Measurements from ENCODE around the gene GRIN2C. TPM values are rescaled to one million over a fixed set of nuclear protein-coding genes. Genes with fewer than 3 reads are reported as not detected.

GRIN2C gene
- total RNA-seq, 1 donor from 2014 or later: 1.0 TPM

DNA sequence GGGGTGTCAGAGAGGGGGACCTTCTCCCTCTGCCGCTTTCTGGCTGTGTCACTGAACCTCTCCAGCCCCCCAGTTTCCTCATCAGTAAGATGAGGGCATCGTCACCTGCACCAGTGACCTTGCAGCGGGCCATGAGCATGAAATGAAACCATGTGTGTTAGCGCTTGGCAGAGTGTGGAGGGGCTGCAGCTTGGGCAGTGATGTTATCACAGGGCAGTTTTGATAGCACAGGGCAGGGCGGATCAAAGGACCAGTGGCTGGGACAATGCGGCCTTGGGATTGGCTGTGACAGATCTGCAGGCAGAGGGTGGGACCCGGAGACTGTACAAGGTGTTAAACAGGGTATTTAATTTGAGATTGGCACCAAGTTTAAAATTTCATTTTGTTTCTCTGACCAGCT is 44.6 kb downstream of the GRIN2C start:
- no peaks in the 10 kb centered on the region for H3K4me1 ChIP-seq (ENCODE audit: insufficient read depth, low read length)
- Mint-ChIP-seq H3K36me3 (ENCODE audit: low read depth, unreplicated experiment) (peaks cover 36% of the 10 kb centered on the region), H3K4me1 (ENCODE audit: low read depth, unreplicated experiment) (no peaks in the 10 kb centered on the region), H3K4me3 (ENCODE audit: unreplicated experiment) (no peak overlapping the region), H3K9me3 (ENCODE audit: unreplicated experiment) (no peaks in the 10 kb centered on the region), H3K27me3 (ENCODE audit: low read depth, unreplicated experiment) (peaks cover 2% of the 10 kb centered on the region), H3K27ac (ENCODE audit: unreplicated experiment) (no peak overlapping the region)
- no peak overlapping the region for H3K4me2 ChIP-seq (ENCODE audit: low read length)
- DNase-seq (ENCODE audit: low read depth) (no peak), FAIRE-seq (no peak)
- H3K36me3 ChIP-seq (ENCODE audit: insufficient read depth, low read length): no peaks in the 10 kb centered on the region
- TF ChIP-seq, protein P1, sequence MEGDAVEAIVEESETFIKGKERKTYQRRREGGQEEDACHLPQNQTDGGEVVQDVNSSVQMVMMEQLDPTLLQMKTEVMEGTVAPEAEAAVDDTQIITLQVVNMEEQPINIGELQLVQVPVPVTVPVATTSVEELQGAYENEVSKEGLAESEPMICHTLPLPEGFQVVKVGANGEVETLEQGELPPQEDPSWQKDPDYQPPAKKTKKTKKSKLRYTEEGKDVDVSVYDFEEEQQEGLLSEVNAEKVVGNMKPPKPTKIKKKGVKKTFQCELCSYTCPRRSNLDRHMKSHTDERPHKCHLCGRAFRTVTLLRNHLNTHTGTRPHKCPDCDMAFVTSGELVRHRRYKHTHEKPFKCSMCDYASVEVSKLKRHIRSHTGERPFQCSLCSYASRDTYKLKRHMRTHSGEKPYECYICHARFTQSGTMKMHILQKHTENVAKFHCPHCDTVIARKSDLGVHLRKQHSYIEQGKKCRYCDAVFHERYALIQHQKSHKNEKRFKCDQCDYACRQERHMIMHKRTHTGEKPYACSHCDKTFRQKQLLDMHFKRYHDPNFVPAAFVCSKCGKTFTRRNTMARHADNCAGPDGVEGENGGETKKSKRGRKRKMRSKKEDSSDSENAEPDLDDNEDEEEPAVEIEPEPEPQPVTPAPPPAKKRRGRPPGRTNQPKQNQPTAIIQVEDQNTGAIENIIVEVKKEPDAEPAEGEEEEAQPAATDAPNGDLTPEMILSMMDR (IDR thresholded peaks at IDR 0.05; ENCODE audit: insufficient read depth, low read depth, low read length): no peak
- TF ChIP-seq EZH2 (IDR thresholded peaks at IDR 0.05; ENCODE audit: insufficient read depth, low read length): no peak
- H4K20me1 ChIP-seq (ENCODE audit: insufficient read depth, low read length): peaks cover 54% of the 10 kb centered on the region
- H3K4me3 ChIP-seq (ENCODE audit: insufficient read depth, low read depth, low read length): no peak overlapping the region
- no peak overlapping the region for H3K9ac ChIP-seq (ENCODE audit: low read length)
- H2AFZ ChIP-seq (ENCODE audit: low read depth, low read length): no peak overlapping the region
- no peak overlapping the region for H3K27ac ChIP-seq (ENCODE audit: low read depth, low read length)
- H3K9me3 ChIP-seq (ENCODE audit: insufficient read depth, low read depth, low read length): no peaks in the 10 kb centered on the region
- no peaks in the 10 kb centered on the region for H3K79me2 ChIP-seq (ENCODE audit: insufficient read depth, low read length)
- H3K27me3 ChIP-seq (ENCODE audit: insufficient read depth, low read length): no peaks in the 10 kb centered on the region

DNA sequence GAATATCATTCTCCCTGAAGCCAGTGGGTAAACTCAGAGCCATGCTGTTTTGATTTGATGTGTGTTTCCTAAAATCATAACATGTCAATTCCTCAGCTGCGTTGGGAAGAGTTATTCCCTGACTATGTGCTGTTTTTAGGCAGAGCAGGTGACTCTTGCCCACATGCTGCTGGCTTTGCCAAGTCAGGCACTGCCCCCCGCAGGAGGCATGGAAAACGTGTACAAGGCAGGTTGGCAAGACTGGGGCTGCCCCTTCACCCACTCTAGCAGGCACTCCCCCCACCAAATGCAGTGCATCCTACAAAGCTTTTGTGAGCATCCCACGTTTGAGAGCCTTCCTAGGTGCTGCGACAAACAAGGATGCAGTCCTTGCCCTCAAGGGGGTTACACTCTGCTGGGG is 45.2 kb downstream of the GRIN2C start:
- no peak for FAIRE-seq
- H3K9me3 ChIP-seq (ENCODE audit: insufficient read depth, low read depth, low read length): no peaks in the 10 kb centered on the region

More for the DNA sequence above, 45.2 kb downstream of the GRIN2C start:
- Histone ChIP-seq H3K4me2 (ENCODE audit: low read length) (no peak overlapping the region), H3K4me1 (ENCODE audit: insufficient read depth, low read length) (no peaks in the 10 kb centered on the region), H3K36me3 (ENCODE audit: insufficient read depth, low read length) (no peaks in the 10 kb centered on the region), H4K20me1 (ENCODE audit: insufficient read depth, low read length) (peaks cover 54% of the 10 kb centered on the region), H2AFZ (ENCODE audit: low read depth, low read length) (no peak overlapping the region), H3K4me3 (ENCODE audit: insufficient read depth, low read depth, low read length) (no peak overlapping the region), H3K79me2 (ENCODE audit: insufficient read depth, low read length) (no peaks in the 10 kb centered on the region), H3K9ac (ENCODE audit: low read length) (no peak overlapping the region), H3K27me3 (ENCODE audit: insufficient read depth, low read length) (no peaks in the 10 kb centered on the region), H3K27ac (ENCODE audit: low read depth, low read length) (no peak overlapping the region)
- Mint-ChIP-seq H3K27me3 (ENCODE audit: low read depth, unreplicated experiment) (peaks cover 2% of the 10 kb centered on the region), H3K36me3 (ENCODE audit: low read depth, unreplicated experiment) (peaks cover 34% of the 10 kb centered on the region), H3K27ac (ENCODE audit: unreplicated experiment) (no peak overlapping the region), H3K4me3 (ENCODE audit: unreplicated experiment) (no peak overlapping the region), H3K9me3 (ENCODE audit: unreplicated experiment) (no peaks in the 10 kb centered on the region), H3K4me1 (ENCODE audit: low read depth, unreplicated experiment) (no peaks in the 10 kb centered on the region)
- TF ChIP-seq EZH2 (IDR thresholded peaks at IDR 0.05; ENCODE audit: insufficient read depth, low read length): no peak
- TF ChIP-seq, protein P1 (IDR thresholded peaks at IDR 0.05; ENCODE audit: insufficient read depth, low read depth, low read length): no peak
- DNase-seq (ENCODE audit: low read depth): no peak
